Lower lobe of right lung (tissue), 2 donors: ENCODE results near the gene OARD1. TPM values are rescaled to one million over a fixed set of nuclear protein-coding genes. Genes with fewer than 3 reads are reported as not detected.

Source experiments
- ATAC-seq, 2 donors: fragments of 200-7000 bp; cut with Tn5 transposase; one replicate each; pipeline ENCODE4 v1.9.1; 2020 to 2022; ENCODE audit warnings: mild to moderate bottlenecking in 2 of 2, moderate library complexity in 2 of 2
- DNase-seq: peaks from one replicate; pipeline ENCODE4 v3.0.0-alpha.2; 2020
- H3K27ac ChIP-seq: fragments of 200-600 bp; one replicate; pipeline ENCODE4 v1.8.0; 2022
- H3K27me3 ChIP-seq: fragments of 200-600 bp; one replicate; pipeline ENCODE4 v1.8.0; 2022; ENCODE audit warnings: low read depth
- H3K36me3 ChIP-seq: fragments of 200-600 bp; one replicate; pipeline ENCODE4 v1.8.0; 2022; ENCODE audit warnings: mild to moderate bottlenecking
- H3K4me1 ChIP-seq: fragments of 200-600 bp; one replicate; pipeline ENCODE4 v1.8.0; 2022
- H3K4me3 ChIP-seq: fragments of 200-600 bp; one replicate; pipeline ENCODE4 v1.8.0; 2022; ENCODE audit warnings: mild to moderate bottlenecking
- H3K9me3 ChIP-seq: fragments of 200-600 bp; one replicate; pipeline ENCODE4 v1.8.0; 2022
- CTCF ChIP-seq: fragments of 200-600 bp; IDR thresholded peaks from one replicate; pipeline ENCODE4 v1.8.0; 2022; ENCODE audit warnings: antibody characterized with exemption, mild to moderate bottlenecking
- intact Hi-C: fragments of 100-400 bp; cut with DNase I; formaldehyde crosslinking; loops from one replicate; pipeline ENCODE4 v1.11.0; 2022
- total RNA-seq: library from RNA; stranded (reverse); fragmentation: NEBNext Ultra II Directional; extraction: Animal tissue kit (Norgen Biotek cat#: 25700); gene quantifications from one replicate; pipeline ENCODE4 v1.2.1, GENCODE V29; 2021
- donor health status: DM: no; HTN: yes; CAD: no; lungs with severe emphysema.

Gene OARD1
- total RNA-seq, 1 donor from 2014 or later = 28.7 TPM

GRCh38 chr6:41047745-41048732 lies 24.1 kb downstream of the OARD1 start:
- Histone ChIP-seq H3K27ac (no peak overlapping the region), H3K9me3 (no peaks in the 10 kb centered on the region), H3K36me3 (no peaks in the 10 kb centered on the region), H3K4me1 (peaks cover 11% of the 10 kb centered on the region), H3K4me3 (no peak overlapping the region), H3K27me3 (no peaks in the 10 kb centered on the region)
- intact Hi-C loops = no loop called here
- DNase-seq (no peak), ATAC-seq (no peak)
- no peak for TF ChIP-seq CTCF

- DNase-seq (no peak), ATAC-seq (no peak)
- Histone ChIP-seq H3K9me3 (no peaks in the 10 kb centered on the region), H3K4me1 (peaks cover 11% of the 10 kb centered on the region), H3K27me3 (no peaks in the 10 kb centered on the region), H3K27ac (no peak overlapping the region), H3K36me3 (no peaks in the 10 kb centered on the region), H3K4me3 (no peak overlapping the region)
- intact Hi-C loops = no loop called here
- TF ChIP-seq CTCF = no peak
Measured at GRCh38 chr6:41047306-41047705, 24.9 kb downstream of the OARD1 start.

GRCh38 chr6:41046084-41046483 lies 26.1 kb downstream of the OARD1 start:
- H3K36me3 ChIP-seq = no peaks in the 10 kb centered on the region
- DNase-seq = no peak
- no peak overlapping the region for H3K4me3 ChIP-seq
- H3K4me1 ChIP-seq = no peaks in the 10 kb centered on the region
- no peak overlapping the region for H3K27ac ChIP-seq
- H3K9me3 ChIP-seq = no peaks in the 10 kb centered on the region
- no peak for TF ChIP-seq CTCF
- intact Hi-C loops = no loop called here
- H3K27me3 ChIP-seq = no peaks in the 10 kb centered on the region
- ATAC-seq = no peak

GRCh38 chr6:41045664-41046063 lies 26.5 kb downstream of the OARD1 start:
- ATAC-seq (no peak), DNase-seq (no peak)
- no peak for TF ChIP-seq CTCF

GRCh38 chr6:41043151-41043550 lies 29.0 kb downstream of the OARD1 start:
- no peak for TF ChIP-seq CTCF
- Histone ChIP-seq H3K27me3 (no peaks in the 10 kb centered on the region), H3K27ac (no peak overlapping the region), H3K9me3 (no peaks in the 10 kb centered on the region), H3K36me3 (no peaks in the 10 kb centered on the region), H3K4me3 (no peak overlapping the region), H3K4me1 (no peaks in the 10 kb centered on the region)
- no peak for ATAC-seq
- intact Hi-C loops = no loop called here
- DNase-seq = no peak

More at GRCh38 chr6:41045664-41046063, 26.5 kb downstream of the OARD1 start:
- H3K4me3 ChIP-seq = no peak overlapping the region
- no peaks in the 10 kb centered on the region for H3K9me3 ChIP-seq
- no peaks in the 10 kb centered on the region for H3K36me3 ChIP-seq
- H3K27ac ChIP-seq = no peak overlapping the region
- H3K4me1 ChIP-seq = no peaks in the 10 kb centered on the region
- intact Hi-C loops = no loop called here
- H3K27me3 ChIP-seq = no peaks in the 10 kb centered on the region
